ENCODE measurements around the gene R3HDM2. TPM values are rescaled to one million over a fixed set of nuclear protein-coding genes. Genes with fewer than 3 reads are reported as not detected.

R3HDM2 gene
- total and polyA plus RNA-seq, 2 of the 13 experiments (the other 11 are each of a cell fraction or from before 2014, with no cell fraction given) = 11.1 to 23.5 TPM

DNA sequence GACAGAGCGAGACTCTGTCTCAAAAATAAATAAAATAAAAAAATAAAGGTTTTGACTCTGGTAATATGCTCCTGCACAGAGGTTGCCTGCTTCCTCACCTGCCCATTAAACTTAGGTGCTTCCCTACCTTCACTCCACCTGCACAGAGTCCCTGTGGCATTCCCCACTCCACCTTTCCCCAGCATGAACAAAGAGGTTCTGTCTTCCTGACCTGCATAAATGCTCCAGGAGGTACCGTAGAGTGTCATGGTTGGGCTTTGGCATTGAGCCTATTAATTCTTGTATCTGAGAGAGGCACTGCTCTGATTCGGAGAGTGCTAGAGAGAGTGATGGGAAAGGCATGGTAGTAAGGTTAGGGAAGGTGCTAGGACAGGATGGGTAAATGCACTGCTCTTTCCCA, 42.5 kb upstream of the R3HDM2 start:
- CTCF ChIA-PET (ENCODE audit: low intra/inter-chr PET ratio, low total read pairs) = no interaction called here
- Histone ChIP-seq H3K79me2 (ENCODE audit: insufficient read depth, low read length) (no peaks in the 10 kb centered on the region), H3K4me1 (ENCODE audit: insufficient read depth, low read length) (peaks cover 57% of the 10 kb centered on the region), H3K27me3 (ENCODE audit: control insufficient read depth in 1 of 2, insufficient read depth in 2 of 2, low read length in 2 of 2) (peaks cover 7 to 54% of the 10 kb centered on the region in 2 experiments), H3K4me2 (ENCODE audit: low read depth, low read length) (no peak overlapping the region), H3K36me3 (replicated peaks in 1 of 2; ENCODE audit: control insufficient read depth in 1 of 2, insufficient read depth in 2 of 2, low read length in 2 of 2) (no peaks in the 10 kb centered on the region), H3K27ac (ENCODE audit: extremely low read length, insufficient read depth, low read length) (no peak overlapping the region), H2AFZ (ENCODE audit: low read length) (no peak overlapping the region), H3K4me3 (replicated peaks in 1 of 3; ENCODE audit: insufficient read depth in 1 of 3, low read depth in 2 of 3, low read length in 3 of 3) (no peak overlapping the region), H4K20me1 (ENCODE audit: insufficient read depth, low read length) (no peaks in the 10 kb centered on the region), H3K9me3 (ENCODE audit: low read length) (no peaks in the 10 kb centered on the region), H3K9ac (ENCODE audit: insufficient read depth, low read depth, low read length) (no peak overlapping the region)
- no peak for TF ChIP-seq SMARCE1 (IDR thresholded peaks at IDR 0.05; ENCODE audit: borderline replicate concordance)
- TF ChIP-seq TGIF2 (CRISPR knock-in tag; IDR thresholded peaks at IDR 0.05) = no peak
- TF ChIP-seq, protein P1, sequence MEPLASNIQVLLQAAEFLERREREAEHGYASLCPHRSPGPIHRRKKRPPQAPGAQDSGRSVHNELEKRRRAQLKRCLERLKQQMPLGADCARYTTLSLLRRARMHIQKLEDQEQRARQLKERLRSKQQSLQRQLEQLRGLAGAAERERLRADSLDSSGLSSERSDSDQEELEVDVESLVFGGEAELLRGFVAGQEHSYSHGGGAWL (CRISPR knock-in tag; IDR thresholded peaks at IDR 0.05) = no peak
- no peak for TF ChIP-seq MZF1 (CRISPR knock-in tag; IDR thresholded peaks at IDR 0.05; ENCODE audit: borderline replicate concordance)
- no peak for TF ChIP-seq ZNF670 (CRISPR knock-in tag; IDR thresholded peaks at IDR 0.05; ENCODE audit: borderline replicate concordance)
- TF ChIP-seq ZNF136 (CRISPR knock-in tag; IDR thresholded peaks at IDR 0.05; ENCODE audit: low read depth) = no peak
- TF ChIP-seq, protein P2, sequence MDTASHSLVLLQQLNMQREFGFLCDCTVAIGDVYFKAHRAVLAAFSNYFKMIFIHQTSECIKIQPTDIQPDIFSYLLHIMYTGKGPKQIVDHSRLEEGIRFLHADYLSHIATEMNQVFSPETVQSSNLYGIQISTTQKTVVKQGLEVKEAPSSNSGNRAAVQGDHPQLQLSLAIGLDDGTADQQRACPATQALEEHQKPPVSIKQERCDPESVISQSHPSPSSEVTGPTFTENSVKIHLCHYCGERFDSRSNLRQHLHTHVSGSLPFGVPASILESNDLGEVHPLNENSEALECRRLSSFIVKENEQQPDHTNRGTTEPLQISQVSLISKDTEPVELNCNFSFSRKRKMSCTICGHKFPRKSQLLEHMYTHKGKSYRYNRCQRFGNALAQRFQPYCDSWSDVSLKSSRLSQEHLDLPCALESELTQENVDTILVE (CRISPR knock-in tag; IDR thresholded peaks at IDR 0.05) = no peak
- TF ChIP-seq FOXO1 (CRISPR knock-in tag; IDR thresholded peaks at IDR 0.05) = no peak
- no peak for TF ChIP-seq ZNF777 (CRISPR knock-in tag; IDR thresholded peaks at IDR 0.05)
- no peak for TF ChIP-seq KLF6 (CRISPR knock-in tag; IDR thresholded peaks at IDR 0.05)
- TF ChIP-seq, protein P3, sequence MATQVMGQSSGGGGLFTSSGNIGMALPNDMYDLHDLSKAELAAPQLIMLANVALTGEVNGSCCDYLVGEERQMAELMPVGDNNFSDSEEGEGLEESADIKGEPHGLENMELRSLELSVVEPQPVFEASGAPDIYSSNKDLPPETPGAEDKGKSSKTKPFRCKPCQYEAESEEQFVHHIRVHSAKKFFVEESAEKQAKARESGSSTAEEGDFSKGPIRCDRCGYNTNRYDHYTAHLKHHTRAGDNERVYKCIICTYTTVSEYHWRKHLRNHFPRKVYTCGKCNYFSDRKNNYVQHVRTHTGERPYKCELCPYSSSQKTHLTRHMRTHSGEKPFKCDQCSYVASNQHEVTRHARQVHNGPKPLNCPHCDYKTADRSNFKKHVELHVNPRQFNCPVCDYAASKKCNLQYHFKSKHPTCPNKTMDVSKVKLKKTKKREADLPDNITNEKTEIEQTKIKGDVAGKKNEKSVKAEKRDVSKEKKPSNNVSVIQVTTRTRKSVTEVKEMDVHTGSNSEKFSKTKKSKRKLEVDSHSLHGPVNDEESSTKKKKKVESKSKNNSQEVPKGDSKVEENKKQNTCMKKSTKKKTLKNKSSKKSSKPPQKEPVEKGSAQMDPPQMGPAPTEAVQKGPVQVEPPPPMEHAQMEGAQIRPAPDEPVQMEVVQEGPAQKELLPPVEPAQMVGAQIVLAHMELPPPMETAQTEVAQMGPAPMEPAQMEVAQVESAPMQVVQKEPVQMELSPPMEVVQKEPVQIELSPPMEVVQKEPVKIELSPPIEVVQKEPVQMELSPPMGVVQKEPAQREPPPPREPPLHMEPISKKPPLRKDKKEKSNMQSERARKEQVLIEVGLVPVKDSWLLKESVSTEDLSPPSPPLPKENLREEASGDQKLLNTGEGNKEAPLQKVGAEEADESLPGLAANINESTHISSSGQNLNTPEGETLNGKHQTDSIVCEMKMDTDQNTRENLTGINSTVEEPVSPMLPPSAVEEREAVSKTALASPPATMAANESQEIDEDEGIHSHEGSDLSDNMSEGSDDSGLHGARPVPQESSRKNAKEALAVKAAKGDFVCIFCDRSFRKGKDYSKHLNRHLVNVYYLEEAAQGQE (IDR thresholded peaks at IDR 0.05; ENCODE audit: borderline replicate concordance in 1 of 2, low read depth in 1 of 2, low read length in 2 of 2) = no peak
- no peak for TF ChIP-seq SP140L (CRISPR knock-in tag; IDR thresholded peaks at IDR 0.05; ENCODE audit: borderline replicate concordance)
- in situ Hi-C loops (cut with HindIII; ENCODE audit: extremely low pct_ligation_motif_present, low pct_unique_long_range_greater_than_20kb) = no loop called here
- 35% methylated on average over 3 of the region's 3 CpGs for WGBS (ENCODE audit: low lambda C conversion rate)
- ATAC-seq (no peak), DNase-seq (ENCODE audit: low spot score) (no peak), FAIRE-seq (no peak)
- BruUV-seq (replicated peaks) = no TSS peak
- POLR2A ChIA-PET = no interaction called here
- intact Hi-C loops (cut with micrococcal nuclease; ENCODE audit: unreplicated experiment) = no loop called here
